T-helper 2 cell treated with Interferon-gamma antibody and Interleukin-4, amounts not matched to agents 5 μg/mL and 100 μg/mL, for 36 hours (primary cell): ENCODE data around the gene DSTN.

Experiments used
- DNase-seq: peaks from one replicate; pipeline ENCODE4 v3.0.0; 2021; ENCODE audit warnings: low spot score
- H3K27ac Mint-ChIP-seq: one replicate; pipeline ENCODE4 v1.8.0; 2021; ENCODE audit warnings: mild to moderate bottlenecking, mixed read lengths
- H3K27me3 Mint-ChIP-seq: one replicate; pipeline ENCODE4 v1.8.0; 2021; ENCODE audit warnings: low read depth, mixed read lengths
- H3K36me3 Mint-ChIP-seq: one replicate; pipeline ENCODE4 v1.8.0; 2021; ENCODE audit warnings: low read depth, mixed read lengths
- H3K4me1 Mint-ChIP-seq: one replicate; pipeline ENCODE4 v1.8.0; 2021; ENCODE audit warnings: low read depth, mixed read lengths
- H3K4me3 Mint-ChIP-seq: one replicate; pipeline ENCODE4 v1.8.0; 2022; ENCODE audit warnings: mild to moderate bottlenecking, moderate library complexity, mixed read lengths
- H3K9me3 Mint-ChIP-seq: one replicate; pipeline ENCODE4 v1.8.0; 2021; ENCODE audit warnings: mixed read lengths

Gene DSTN

DNA sequence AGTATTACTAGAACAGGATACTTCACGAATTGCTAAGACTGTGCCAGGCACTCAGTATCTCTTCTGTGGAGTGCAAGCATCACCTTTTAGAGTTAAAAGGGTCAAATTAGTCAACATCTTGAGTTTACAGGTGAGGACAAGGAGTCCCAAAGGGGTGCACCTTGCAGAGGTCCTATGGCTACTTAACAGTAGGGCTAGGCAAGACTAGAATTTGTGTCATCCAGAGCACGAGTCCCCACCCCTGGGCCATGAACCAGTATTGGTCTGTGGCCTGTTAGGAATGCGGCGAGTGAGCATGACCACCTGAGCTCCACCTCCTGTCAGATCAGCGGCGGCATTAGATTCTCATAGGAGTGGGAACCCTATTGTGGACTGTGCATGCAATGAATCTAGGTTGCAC, 10.5 kb upstream of the DSTN start:
- Mint-ChIP-seq H3K4me3 (no peak overlapping the region), H3K4me1 (peaks cover 15% of the 10 kb centered on the region), H3K27me3 (no peaks in the 10 kb centered on the region), H3K36me3 (no peaks in the 10 kb centered on the region), H3K9me3 (no peaks in the 10 kb centered on the region), H3K27ac (no peak overlapping the region)
- DNase-seq: no peak

DNA sequence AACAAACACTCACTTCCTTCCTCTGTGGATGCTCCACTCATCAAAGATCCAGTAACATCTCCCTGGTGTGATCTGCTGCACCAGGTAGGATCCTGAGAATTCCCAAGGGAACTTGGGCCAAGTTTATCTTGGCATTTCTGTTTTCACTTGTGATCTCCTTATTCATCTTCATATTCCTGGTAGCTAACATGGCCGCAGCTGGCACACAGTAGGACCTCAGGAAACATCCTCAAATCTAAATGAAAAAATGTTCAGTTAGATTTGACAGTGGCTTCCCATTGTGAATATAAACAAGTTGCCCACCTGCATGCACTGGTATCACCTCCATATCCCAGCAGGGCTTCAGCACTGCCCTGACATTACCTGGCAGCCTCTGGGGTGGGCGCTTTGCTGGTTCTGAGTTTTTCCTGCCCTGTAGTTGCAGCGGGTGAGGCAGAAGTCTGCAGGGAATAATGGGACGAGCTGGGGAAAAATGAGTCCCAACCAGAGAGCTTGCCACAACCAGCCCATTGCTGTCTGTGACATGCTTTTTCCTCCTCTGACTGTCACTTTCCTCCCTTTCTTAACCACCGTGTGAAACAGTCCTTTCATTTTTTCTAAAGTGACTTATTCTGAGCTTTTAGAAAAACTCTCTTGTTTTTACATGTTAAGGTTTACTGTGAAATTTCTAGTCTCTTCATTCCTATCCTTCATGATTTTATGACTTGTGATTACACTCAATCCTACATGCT, 9.4 kb upstream of the DSTN start:
- H3K27ac Mint-ChIP-seq: no peak overlapping the region
- H3K4me1 Mint-ChIP-seq: peaks cover 17% of the 10 kb centered on the region
- H3K9me3 Mint-ChIP-seq: no peaks in the 10 kb centered on the region
- peaks cover 4% of the 10 kb centered on the region for H3K27me3 Mint-ChIP-seq
- peaks cover 2% of the 10 kb centered on the region for H3K36me3 Mint-ChIP-seq
- no peak overlapping the region for H3K4me3 Mint-ChIP-seq
- DNase-seq: peak; percentile 45

DNA sequence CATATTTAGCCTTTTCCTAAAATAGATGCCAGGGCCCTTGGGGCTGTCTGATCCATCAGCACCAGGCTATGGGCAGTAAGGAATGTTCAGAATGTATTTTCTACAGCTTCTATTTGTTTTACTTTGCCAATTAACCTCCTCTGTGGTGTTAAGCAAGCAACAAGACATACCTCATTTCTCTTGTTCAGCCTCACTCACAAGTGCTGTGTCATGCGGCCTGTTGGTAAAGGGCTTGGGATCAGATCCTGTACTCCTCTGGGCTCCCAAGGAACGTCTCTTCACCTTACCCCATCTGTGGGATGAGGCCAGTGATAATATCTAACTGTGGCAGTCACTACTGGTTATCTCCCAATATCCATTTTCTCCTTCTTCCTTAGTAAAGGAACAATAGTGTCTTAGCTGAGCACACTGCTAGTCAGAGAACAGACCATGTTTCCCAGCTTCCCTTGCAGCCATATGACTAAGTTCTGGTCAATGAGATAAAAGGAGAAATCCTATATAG, 7.0 kb upstream of the DSTN start:
- no peaks in the 10 kb centered on the region for H3K9me3 Mint-ChIP-seq
- peaks cover 2% of the 10 kb centered on the region for H3K36me3 Mint-ChIP-seq
- peaks cover 8% of the 10 kb centered on the region for H3K27me3 Mint-ChIP-seq
- no peak for DNase-seq
- peaks cover 17% of the 10 kb centered on the region for H3K4me1 Mint-ChIP-seq
- H3K27ac Mint-ChIP-seq: no peak overlapping the region
- no peak overlapping the region for H3K4me3 Mint-ChIP-seq

DNA sequence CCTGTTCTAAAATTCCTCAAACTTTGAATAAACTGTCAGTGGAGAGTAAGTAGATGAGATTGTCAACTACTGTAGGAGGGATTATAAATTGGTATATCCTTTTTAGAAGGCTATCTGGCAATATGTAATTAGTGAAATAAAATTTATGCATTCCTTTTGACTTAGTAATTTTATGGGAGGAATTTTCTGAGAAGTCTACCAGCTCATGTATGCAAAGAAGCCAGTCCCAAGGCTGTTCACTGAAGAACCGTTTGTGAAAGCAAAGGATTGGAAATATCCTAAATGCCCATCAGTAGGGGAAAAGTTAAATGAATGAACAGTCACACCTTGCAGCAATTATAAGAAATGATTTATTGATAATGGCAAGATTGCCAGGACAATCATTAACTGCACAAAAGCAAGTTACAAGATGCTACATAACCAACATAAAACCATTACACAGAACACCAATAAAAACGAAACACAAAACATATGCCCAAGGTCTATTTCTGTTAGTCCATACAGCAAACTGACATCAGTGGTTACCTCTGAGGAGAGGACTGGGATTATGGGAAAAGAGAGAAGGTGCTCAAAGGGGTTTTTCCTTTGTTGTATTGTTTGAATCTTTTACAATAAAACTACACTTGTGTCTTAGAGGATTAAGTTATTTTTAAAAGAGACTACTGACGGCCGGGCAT, 4.6 kb upstream of the DSTN start:
- Mint-ChIP-seq H3K4me1 (peaks cover 5% of the 10 kb centered on the region), H3K9me3 (no peaks in the 10 kb centered on the region), H3K4me3 (no peak overlapping the region), H3K27me3 (peaks cover 15% of the 10 kb centered on the region), H3K36me3 (peaks cover 2% of the 10 kb centered on the region), H3K27ac (no peak overlapping the region)
- DNase-seq: no peak

DNA sequence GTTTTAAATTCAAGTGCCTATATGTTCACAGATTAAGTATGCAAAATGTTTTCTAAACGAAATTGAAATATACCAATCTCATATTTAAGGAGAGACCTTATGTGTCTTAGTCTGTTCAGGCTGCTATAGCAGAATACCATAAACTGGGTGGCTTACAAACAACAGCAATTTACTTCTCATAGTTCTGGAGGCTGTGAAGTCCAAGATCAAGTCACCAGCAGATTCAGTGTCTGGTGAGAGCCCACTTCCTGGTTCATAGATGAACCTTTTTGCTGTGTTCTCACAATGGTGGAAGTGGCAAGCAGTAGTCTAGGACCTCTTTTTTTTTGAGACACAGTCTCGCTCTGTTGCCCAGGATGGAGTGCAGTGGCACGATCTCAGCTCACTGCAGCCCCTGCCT, 3.5 kb upstream of the DSTN start:
- H3K27me3 Mint-ChIP-seq: peaks cover 15% of the 10 kb centered on the region
- no peaks in the 10 kb centered on the region for H3K9me3 Mint-ChIP-seq
- no peak overlapping the region for H3K27ac Mint-ChIP-seq
- H3K36me3 Mint-ChIP-seq: peaks cover 2% of the 10 kb centered on the region
- no peak for DNase-seq
- H3K4me1 Mint-ChIP-seq: peaks cover 6% of the 10 kb centered on the region
- H3K4me3 Mint-ChIP-seq: no peak overlapping the region

DNA sequence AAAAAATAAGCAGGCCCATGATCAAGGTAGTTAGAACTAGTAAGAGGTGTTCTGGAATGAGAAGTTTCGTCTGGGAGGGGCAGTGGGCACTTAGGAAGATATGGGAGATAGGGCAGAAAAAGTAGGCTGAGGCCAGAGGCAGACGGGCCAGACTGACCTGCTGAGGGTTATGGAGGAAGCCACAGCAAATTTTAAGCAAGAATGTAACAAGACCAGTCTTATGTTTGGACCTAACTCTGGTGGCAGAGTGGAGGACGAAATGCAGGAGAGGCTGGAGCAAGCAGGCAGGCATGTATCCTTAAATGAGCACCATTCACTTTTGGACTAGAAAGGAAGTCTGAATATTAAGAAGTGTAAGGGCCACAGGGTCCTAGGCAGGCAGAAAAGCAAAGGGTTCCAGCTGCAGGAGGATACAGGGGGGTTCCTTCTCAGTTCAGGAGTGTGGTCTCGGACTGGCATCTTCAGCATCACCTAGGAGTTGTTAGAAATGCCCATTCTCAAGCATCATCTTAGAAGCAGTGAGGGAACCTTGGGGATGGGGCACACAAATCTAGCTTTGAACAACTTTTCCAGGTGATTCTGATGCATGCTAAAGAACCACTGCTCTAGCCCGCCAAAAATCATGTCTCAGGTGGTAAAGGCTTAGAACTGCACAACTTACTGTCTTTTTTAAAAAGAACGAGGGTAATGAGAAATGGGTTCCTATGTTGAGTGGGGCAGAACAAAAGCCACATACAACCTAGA, 1.7 kb upstream of the DSTN start:
- no peak for DNase-seq
- H3K27me3 Mint-ChIP-seq: peaks cover 18% of the 10 kb centered on the region
- no peaks in the 10 kb centered on the region for H3K9me3 Mint-ChIP-seq
- peaks cover 20% of the 10 kb centered on the region for H3K4me1 Mint-ChIP-seq
- no peak overlapping the region for H3K27ac Mint-ChIP-seq
- H3K36me3 Mint-ChIP-seq: peaks cover 7% of the 10 kb centered on the region
- peak overlapping the region; percentile 27 for H3K4me3 Mint-ChIP-seq

DNA sequence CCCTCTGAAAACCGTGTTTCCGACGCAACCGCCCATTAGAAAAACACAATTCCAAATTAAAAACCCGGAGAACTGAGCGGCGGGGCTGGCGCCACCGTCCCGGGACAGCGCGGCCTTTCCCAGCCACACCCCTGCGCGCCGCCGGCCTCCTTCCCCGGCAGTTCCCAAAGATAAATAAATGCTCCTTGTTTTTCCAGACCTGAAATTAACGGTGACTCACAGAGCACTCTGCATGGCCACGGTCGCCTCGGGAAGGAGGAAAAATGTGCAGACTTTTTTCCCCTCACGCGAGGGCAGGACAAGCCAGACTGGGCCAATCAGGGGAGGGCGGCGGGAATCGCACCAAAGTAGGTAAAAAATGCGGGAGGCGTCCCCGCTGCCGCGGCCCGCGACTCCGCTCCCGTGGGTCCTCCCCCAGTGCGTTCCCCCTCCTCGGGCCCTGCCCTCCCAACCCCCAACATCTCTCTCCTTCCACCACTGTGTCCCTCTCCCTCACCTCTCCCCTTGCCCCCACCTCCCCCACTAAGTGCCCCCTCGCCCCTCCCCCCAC, 828 bp upstream of the DSTN start:
- no peak for DNase-seq
- Mint-ChIP-seq H3K27ac (no peak overlapping the region), H3K4me3 (peak overlapping the region; percentile 27), H3K36me3 (peaks cover 7% of the 10 kb centered on the region), H3K27me3 (peaks cover 18% of the 10 kb centered on the region), H3K4me1 (peaks cover 24% of the 10 kb centered on the region), H3K9me3 (no peaks in the 10 kb centered on the region)

DNA sequence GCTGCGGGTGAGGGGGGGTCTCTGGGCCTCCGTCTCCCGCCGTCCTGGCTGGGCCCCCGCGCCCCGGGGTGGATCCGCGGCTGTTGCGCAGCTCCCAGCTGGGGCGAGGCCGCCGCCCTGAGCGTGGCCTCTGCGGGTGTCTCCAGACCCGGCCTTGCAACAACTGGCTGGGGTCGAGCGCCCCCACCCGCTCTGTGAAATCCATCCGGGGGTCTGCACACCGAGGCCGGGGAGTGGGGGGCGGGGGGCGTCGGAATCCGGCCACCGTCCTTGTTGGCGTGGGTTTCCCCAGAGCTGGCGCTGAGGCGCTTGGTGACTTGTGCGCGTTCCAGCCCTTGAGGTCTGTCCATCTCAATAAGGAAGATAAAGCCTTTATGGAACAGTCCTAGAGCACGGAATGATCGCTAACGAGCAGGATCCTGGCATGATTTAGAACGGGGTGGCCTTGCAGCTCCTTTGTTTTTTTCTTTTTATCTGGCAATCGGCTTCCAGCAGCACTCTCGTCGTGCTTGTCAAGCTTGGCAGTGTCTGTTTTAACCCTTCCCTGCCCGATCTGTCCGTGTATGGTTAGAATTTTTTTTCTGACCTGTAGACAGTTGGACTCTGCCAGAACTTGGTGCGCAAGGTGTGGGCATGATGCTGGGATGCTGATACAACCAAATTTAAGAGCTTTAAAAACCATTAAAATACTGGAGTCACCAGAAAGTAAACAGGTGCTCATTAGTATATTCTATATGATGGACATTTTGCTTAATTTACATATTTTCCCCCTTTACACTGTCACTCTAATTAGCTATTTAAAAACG, 675 bp downstream of the DSTN start:
- Mint-ChIP-seq H3K27ac (peak overlapping the region; percentile 91), H3K9me3 (no peaks in the 10 kb centered on the region), H3K36me3 (peaks cover 7% of the 10 kb centered on the region), H3K4me1 (peaks cover 22% of the 10 kb centered on the region), H3K4me3 (peak overlapping the region; percentile 94), H3K27me3 (peaks cover 13% of the 10 kb centered on the region)
- peak; percentile 27 for DNase-seq

DNA sequence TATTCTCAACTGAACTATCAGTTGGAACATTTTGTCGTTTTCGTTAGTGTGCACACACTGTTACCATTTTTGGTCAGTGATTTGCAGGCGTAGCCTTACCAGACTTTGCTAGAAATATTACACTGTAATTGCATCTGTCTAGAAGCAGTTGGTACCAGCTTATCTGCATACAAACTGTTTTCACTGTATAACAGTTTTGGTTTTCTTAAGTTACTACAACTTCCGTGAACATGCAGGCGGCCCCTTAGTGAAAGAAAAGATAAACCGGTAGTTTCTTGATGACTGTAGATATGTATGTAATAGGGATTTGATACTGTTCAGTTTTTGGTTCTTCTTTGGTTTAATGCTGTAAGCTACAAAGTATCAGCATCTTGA, 1.3 kb downstream of the DSTN start:
- H3K9me3 Mint-ChIP-seq: no peaks in the 10 kb centered on the region
- no peak for DNase-seq
- peaks cover 13% of the 10 kb centered on the region for H3K27me3 Mint-ChIP-seq
- H3K36me3 Mint-ChIP-seq: peaks cover 7% of the 10 kb centered on the region
- H3K27ac Mint-ChIP-seq: peak overlapping the region; percentile 91
- peaks cover 26% of the 10 kb centered on the region for H3K4me1 Mint-ChIP-seq
- H3K4me3 Mint-ChIP-seq: peak overlapping the region; percentile 94

DNA sequence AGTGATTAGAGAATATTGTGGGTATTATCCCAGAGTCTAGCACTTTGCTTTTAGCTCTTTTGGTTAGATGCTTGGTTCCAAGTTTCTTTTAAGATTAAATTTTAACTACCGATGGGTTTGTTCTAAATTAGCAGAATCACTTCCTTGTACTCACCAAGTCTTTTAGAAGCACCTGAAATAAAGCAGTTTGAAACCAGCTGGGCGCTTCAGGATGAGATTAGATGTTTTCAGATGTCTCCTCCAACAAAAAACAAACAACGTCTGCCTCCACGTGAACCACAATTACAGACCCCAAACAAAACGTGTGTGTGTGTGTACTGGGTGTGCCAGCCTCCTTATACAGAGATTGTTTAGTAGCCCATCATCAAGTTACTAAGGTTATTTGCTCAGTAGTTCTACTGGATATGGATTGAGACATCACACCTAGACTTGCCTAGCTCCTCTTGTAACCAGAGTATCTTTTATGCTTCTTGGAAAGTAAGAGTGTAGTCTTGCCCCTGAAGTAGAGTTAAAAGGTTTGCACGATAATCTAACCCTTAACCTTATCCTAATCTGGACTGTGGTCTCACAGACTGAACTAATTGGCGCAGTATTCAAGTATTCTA, 2.3 kb downstream of the DSTN start:
- peaks cover 13% of the 10 kb centered on the region for H3K27me3 Mint-ChIP-seq
- H3K36me3 Mint-ChIP-seq: peaks cover 7% of the 10 kb centered on the region
- peak overlapping the region; percentile 94 for H3K4me3 Mint-ChIP-seq
- H3K4me1 Mint-ChIP-seq: peaks cover 28% of the 10 kb centered on the region
- no peak for DNase-seq
- no peaks in the 10 kb centered on the region for H3K9me3 Mint-ChIP-seq
- H3K27ac Mint-ChIP-seq: no peak overlapping the region

DNA sequence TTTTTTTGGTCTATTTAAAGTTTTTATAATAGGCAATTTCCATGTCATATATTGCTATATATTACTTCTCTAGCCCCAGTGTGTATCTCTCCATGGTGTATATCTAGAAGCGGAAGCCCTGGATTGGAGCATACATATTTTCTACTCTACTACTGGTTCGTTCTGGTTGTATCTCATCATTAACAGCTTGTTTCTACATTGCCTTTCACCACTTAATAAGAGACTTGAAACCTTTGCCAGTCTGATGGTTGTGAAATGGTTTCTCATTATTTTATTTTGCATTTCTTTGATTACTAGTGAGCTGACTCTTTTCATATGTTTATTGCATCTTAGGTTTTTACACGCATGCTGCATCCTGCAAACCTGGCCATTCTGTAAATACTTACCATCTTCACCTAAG, 3.6 kb downstream of the DSTN start:
- H3K27me3 Mint-ChIP-seq: peaks cover 4% of the 10 kb centered on the region
- H3K4me3 Mint-ChIP-seq: no peak overlapping the region
- H3K4me1 Mint-ChIP-seq: peaks cover 28% of the 10 kb centered on the region
- DNase-seq: no peak
- no peak overlapping the region for H3K27ac Mint-ChIP-seq
- H3K9me3 Mint-ChIP-seq: no peaks in the 10 kb centered on the region
- peaks cover 7% of the 10 kb centered on the region for H3K36me3 Mint-ChIP-seq

DNA sequence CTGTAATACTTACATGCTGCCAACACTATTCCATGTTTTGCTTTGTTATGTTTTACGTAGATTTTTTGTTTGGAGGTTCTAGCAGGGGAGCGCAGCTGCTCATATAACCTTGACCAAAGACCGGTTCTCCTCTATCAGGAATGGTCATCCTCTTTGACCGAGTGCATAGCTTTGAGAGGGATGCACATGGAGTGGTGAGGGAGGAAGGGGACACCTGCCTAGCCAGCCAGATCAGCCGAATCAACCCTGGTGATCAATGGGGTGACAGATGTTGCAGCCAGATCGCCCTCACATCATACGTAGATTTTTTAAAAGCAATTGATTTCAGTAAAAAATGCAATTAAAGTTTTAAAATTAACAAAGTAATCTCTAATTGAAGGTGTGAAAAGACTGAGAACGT, 6.3 kb downstream of the DSTN start:
- Mint-ChIP-seq H3K36me3 (peaks cover 9% of the 10 kb centered on the region), H3K4me3 (no peak overlapping the region), H3K4me1 (peaks cover 40% of the 10 kb centered on the region), H3K9me3 (no peaks in the 10 kb centered on the region), H3K27me3 (peaks cover 3% of the 10 kb centered on the region), H3K27ac (no peak overlapping the region)
- no peak for DNase-seq
